Endodermal cell (in vitro differentiated cells): ENCODE measurements around the gene CEP164. TPM values are rescaled to one million over a fixed set of nuclear protein-coding genes. Genes with fewer than 3 reads are reported as not detected.
A peak's percentile ranks its signal among the peaks of the same experiment; 100 is the strongest.
"Not testable (repeated sequence)": the region's sequence is repeated elsewhere in the genome, so short reads cannot be mapped to it uniquely, and the experiment has no call there.

Experiments used
- DNase-seq: peaks from one replicate; pipeline ENCODE4 v3.0.0-alpha.2; 2017
- H3K27ac ChIP-seq: 2 replicates; pipeline ENCODE4 v1.5.1; 2013; ENCODE audit warnings: mild to moderate bottlenecking, low read depth, low read length, moderate library complexity
- H3K27me3 ChIP-seq: 2 replicates; pipeline ENCODE4 v1.6.1; 2013; ENCODE audit warnings: mild to moderate bottlenecking, low read length, moderate library complexity; ENCODE audit not compliant: insufficient read depth, control insufficient read depth, poor library complexity, severe bottlenecking
- H3K36me3 ChIP-seq: 2 replicates; pipeline ENCODE4 v1.7.0; 2013; ENCODE audit warnings: mild to moderate bottlenecking, low read length, moderate library complexity; ENCODE audit not compliant: control insufficient read depth, insufficient read depth
- H3K4me1 ChIP-seq: one replicate; pipeline ENCODE4 v1.7.0; 2013; ENCODE audit warnings: low read length; ENCODE audit not compliant: control insufficient read depth, insufficient read depth
- H3K4me3 ChIP-seq: 2 replicates; pipeline ENCODE4 v1.5.1; 2013; ENCODE audit warnings: mild to moderate bottlenecking, low read length, moderate library complexity
- H3K9ac ChIP-seq: 2 replicates; pipeline ENCODE4 v1.6.1; 2013; ENCODE audit warnings: mild to moderate bottlenecking, low read length, moderate library complexity; ENCODE audit not compliant: poor library complexity, severe bottlenecking; ENCODE audit errors: extremely low read depth
- H3K9me3 ChIP-seq: 2 replicates; pipeline ENCODE4 v1.6.1; 2013; ENCODE audit warnings: mild to moderate bottlenecking, low read length, moderate library complexity; ENCODE audit not compliant: control insufficient read depth
- H3K27ac Mint-ChIP-seq: 2 replicates; pipeline ENCODE4 v1.8.0; 2020; ENCODE audit warnings: mixed read lengths
- H3K27me3 Mint-ChIP-seq: 2 replicates; pipeline ENCODE4 v1.8.0; 2021; ENCODE audit warnings: mild to moderate bottlenecking, mixed read lengths; ENCODE audit not compliant: insufficient read depth
- H3K36me3 Mint-ChIP-seq: 2 replicates; pipeline ENCODE4 v1.8.0; 2020; ENCODE audit warnings: low read depth, mixed read lengths
- H3K4me1 Mint-ChIP-seq: 2 replicates; pipeline ENCODE4 v1.8.0; 2020; ENCODE audit warnings: mixed read lengths
- H3K4me3 Mint-ChIP-seq: 2 replicates; pipeline ENCODE4 v1.8.0; 2020; ENCODE audit warnings: mild to moderate bottlenecking, moderate library complexity, mixed read lengths
- H3K9me3 Mint-ChIP-seq: 2 replicates; pipeline ENCODE4 v1.8.0; 2020; ENCODE audit warnings: mild to moderate bottlenecking, mixed read lengths
- CTCF ChIP-seq: fragments of 200-600 bp; sonication (generic); conservative IDR thresholded peaks from 2 replicates; pipeline ENCODE4 v1.5.0; 2021; ENCODE audit warnings: antibody characterized with exemption, mild to moderate bottlenecking
- WGBS, 2 experiments: methylation state at CpG; one replicate each; pipeline versions ENCODE4 v1.1.5 to v1.1.7; 2013; ENCODE audit warnings: missing lambda C conversion rate in 2 of 2, mixed read lengths in 1 of 2; ENCODE audit not compliant: insufficient coverage in 1 of 2, insufficient read length in 1 of 2; 5-methylcytosine and 5-hydroxymethylcytosine counted together
- total RNA-seq, 2 donors: library from RNA; stranded (reverse); fragmentation: NEBNext Ultra II Directional in 1 of 2; extraction: Animal tissue kit (Norgen Biotek cat#: 25700) in 1 of 2; gene quantifications; 2 replicates in 1 of 2; 3 replicates in 1 of 2; pipeline ENCODE4 v1.2.1, GENCODE V29; 2021

CEP164 gene
- total RNA-seq, 2 donors from 2014 or later = 32.7 to 33.6 TPM

- peak within 1 kb of the TSS; percentile 89 for H3K4me3 ChIP-seq
- Mint-ChIP-seq H3K9me3 (no peaks in the 10 kb centered on the region), H3K36me3 (peaks cover under 1% of the 10 kb centered on the region), H3K27me3 (no peaks in the 10 kb centered on the region), H3K4me1 (peaks cover 20% of the 10 kb centered on the region), H3K4me3 (peak within 1 kb of the TSS; percentile 61), H3K27ac (no peak within 1 kb of the TSS)
- H3K9me3 ChIP-seq = no peaks in the 10 kb centered on the region
- no peaks in the 10 kb centered on the region for H3K4me1 ChIP-seq
- H3K27ac ChIP-seq = no peak within 1 kb of the TSS
- peak; percentile 97 for DNase-seq
- H3K36me3 ChIP-seq = no peaks in the 10 kb centered on the region
- peak; percentile 68 for TF ChIP-seq CTCF
- H3K9ac ChIP-seq = peak within 1 kb of the TSS; percentile 44
- no peaks in the 10 kb centered on the region for H3K27me3 ChIP-seq
- 16 to 23% methylated on average over 16 to 29 of the region's 29 CpGs for WGBS, 2 experiments
These were observed 11.3 kb upstream of the CEP164 start, which contains the start of gene BACE1 for GRCh38 chr11:117316197-117316961. Gene BACE1 (minus strand): TSS chr11:117316256. CDS start chr11:117315795, 461 bp downstream.

- Histone ChIP-seq H3K36me3 (no peaks in the 10 kb centered on the region), H3K9ac (no peak overlapping the region), H3K4me1 (no peaks in the 10 kb centered on the region), H3K4me3 (no peak overlapping the region), H3K27me3 (no peaks in the 10 kb centered on the region), H3K9me3 (no peaks in the 10 kb centered on the region), H3K27ac (no peak overlapping the region)
- DNase-seq = no peak
- Mint-ChIP-seq H3K27ac (no peak overlapping the region), H3K27me3 (peaks cover 3% of the 10 kb centered on the region), H3K36me3 (no peaks in the 10 kb centered on the region), H3K4me3 (no peak overlapping the region), H3K4me1 (peaks cover 20% of the 10 kb centered on the region), H3K9me3 (no peaks in the 10 kb centered on the region)
- no peak for TF ChIP-seq CTCF
- WGBS, 2 experiments = 90 to 92% methylated on average over 7 of the region's 7 CpGs
These were observed 8.9 kb upstream of the CEP164 start for GRCh38 chr11:117318738-117319137.

GRCh38 chr11:117319214-117319840 lies 8.3 kb upstream of the CEP164 start:
- Mint-ChIP-seq H3K4me1 (peaks cover 16% of the 10 kb centered on the region), H3K27me3 (peaks cover 3% of the 10 kb centered on the region), H3K27ac (no peak overlapping the region), H3K4me3 (no peak overlapping the region), H3K9me3 (no peaks in the 10 kb centered on the region), H3K36me3 (no peaks in the 10 kb centered on the region)
- DNase-seq = no peak
- no peaks in the 10 kb centered on the region for H3K27me3 ChIP-seq
- H3K4me1 ChIP-seq = no peaks in the 10 kb centered on the region
- 84 to 100% methylated on average over 1 to 5 of the region's 5 CpGs for WGBS, 2 experiments
- H3K9me3 ChIP-seq = no peaks in the 10 kb centered on the region
- no peak overlapping the region for H3K9ac ChIP-seq
- H3K4me3 ChIP-seq = no peak overlapping the region
- no peak overlapping the region for H3K27ac ChIP-seq
- H3K36me3 ChIP-seq = no peaks in the 10 kb centered on the region
- no peak for TF ChIP-seq CTCF

GRCh38 chr11:117327255-117327566 lies 443 bp upstream of the CEP164 start:
- WGBS, 2 experiments = 30 to 33% methylated on average over 3 to 5 of the region's 5 CpGs
- not testable (repeated sequence) for H3K9me3 ChIP-seq, H3K36me3 ChIP-seq, DNase-seq, H3K27me3 Mint-ChIP-seq, H3K9me3 Mint-ChIP-seq, H3K4me1 Mint-ChIP-seq, H3K4me1 ChIP-seq, H3K36me3 Mint-ChIP-seq, H3K27me3 ChIP-seq, H3K9ac ChIP-seq, H3K4me3 Mint-ChIP-seq, H3K27ac Mint-ChIP-seq, H3K27ac ChIP-seq
- peak overlapping the region; percentile 97 for H3K4me3 ChIP-seq
